Endothelial cell of umbilical vein (primary cell): ENCODE results near the gene GMPPA.

Experiments
- MYC ChIP-seq: IDR thresholded peaks from one replicate; pipeline ENCODE4 v1.6.1; 2011; ENCODE audit warnings: mild to moderate bottlenecking, low read depth, low read length
- POLR2A ChIP-seq: IDR thresholded peaks from 2 replicates; pipeline ENCODE4 v1.6.1; 2012; ENCODE audit warnings: low read depth, mild to moderate bottlenecking, control low read depth, low read length
- TF ChIP-seq, protein P1 (sequence below), 2 donors: IDR thresholded peaks; 1 replicate in 1 of 2; 2 replicates in 1 of 2; pipeline ENCODE4 v1.5.1; 2011; ENCODE audit warnings: low read length in 2 of 2, mild to moderate bottlenecking in 2 of 2, moderate library complexity in 2 of 2, control low read depth in 1 of 2, inconsistent platforms in 1 of 2, low read depth in 1 of 2; ENCODE audit not compliant: insufficient read depth in 1 of 2; ENCODE audit errors: extremely low read depth in 1 of 2

DNA sequence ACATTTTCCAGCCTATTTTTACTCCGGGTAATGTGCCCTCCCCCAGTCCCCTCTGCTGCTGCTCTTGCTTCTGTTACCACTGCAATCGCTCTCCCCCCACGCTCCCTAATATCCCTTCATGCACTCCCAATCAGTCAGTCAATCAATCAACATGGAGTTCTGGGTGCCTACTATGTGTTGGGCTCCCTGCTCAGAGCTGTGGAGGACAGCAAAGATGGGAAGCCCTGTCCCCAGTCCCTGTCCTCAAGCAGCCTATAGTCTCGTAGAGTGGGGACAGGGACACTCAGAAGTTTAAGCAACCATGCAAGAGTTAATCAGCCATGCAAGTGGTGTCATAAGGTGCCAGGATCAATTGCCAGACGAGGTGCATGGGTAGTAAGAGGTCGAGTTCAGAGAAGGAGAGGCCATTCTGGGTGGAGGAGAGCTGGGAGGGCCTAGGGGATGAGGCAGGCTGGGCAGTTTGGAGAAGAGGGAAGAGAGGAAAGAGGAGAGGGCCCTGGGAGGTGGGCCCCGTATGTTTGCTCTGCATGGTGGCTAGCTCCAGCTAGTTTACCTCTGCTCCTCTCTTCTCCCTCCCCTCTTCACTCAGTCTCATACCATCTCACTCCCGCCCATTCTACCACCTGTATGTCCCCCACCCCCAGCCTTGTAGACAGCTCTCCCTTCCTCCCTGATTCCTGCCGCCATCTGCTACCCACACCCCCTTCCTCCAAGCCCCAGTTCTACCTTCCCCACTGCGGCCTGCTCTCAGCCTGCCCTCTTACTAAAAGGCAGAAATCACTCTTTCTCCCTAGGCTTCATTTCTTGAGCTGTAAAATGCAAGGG is 19.5 kb downstream of the GMPPA start:
- no peak for TF ChIP-seq POLR2A
- TF ChIP-seq, protein P1, sequence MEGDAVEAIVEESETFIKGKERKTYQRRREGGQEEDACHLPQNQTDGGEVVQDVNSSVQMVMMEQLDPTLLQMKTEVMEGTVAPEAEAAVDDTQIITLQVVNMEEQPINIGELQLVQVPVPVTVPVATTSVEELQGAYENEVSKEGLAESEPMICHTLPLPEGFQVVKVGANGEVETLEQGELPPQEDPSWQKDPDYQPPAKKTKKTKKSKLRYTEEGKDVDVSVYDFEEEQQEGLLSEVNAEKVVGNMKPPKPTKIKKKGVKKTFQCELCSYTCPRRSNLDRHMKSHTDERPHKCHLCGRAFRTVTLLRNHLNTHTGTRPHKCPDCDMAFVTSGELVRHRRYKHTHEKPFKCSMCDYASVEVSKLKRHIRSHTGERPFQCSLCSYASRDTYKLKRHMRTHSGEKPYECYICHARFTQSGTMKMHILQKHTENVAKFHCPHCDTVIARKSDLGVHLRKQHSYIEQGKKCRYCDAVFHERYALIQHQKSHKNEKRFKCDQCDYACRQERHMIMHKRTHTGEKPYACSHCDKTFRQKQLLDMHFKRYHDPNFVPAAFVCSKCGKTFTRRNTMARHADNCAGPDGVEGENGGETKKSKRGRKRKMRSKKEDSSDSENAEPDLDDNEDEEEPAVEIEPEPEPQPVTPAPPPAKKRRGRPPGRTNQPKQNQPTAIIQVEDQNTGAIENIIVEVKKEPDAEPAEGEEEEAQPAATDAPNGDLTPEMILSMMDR (IDR thresholded peaks at IDR 0.05; ENCODE audit: extremely low read depth in 1 of 2, insufficient read depth in 1 of 2, low read depth in 1 of 2, low read length in 2 of 2): no peak
- no peak for TF ChIP-seq MYC
